Measurements from ENCODE around the gene ARSA.

ARSA gene

GRCh38 chr22:50625131-50625567 lies 2.8 kb downstream of the ARSA start:
- TF ChIP-seq CTCF (IDR thresholded peaks at IDR 0.05), result no peak
- Histone ChIP-seq H3K36me3 (peaks cover 29% of the 10 kb centered on the region), H3K27me3 (no peaks in the 10 kb centered on the region), H3K4me1 (ENCODE audit: control insufficient read depth in 1 of 2, insufficient read depth in 1 of 2, low read depth in 1 of 2, low read length in 1 of 2) (peaks cover 56 to 57% of the 10 kb centered on the region in 2 experiments), H3K4me3 (ENCODE audit: low read depth in 1 of 2, low read length in 1 of 2) (no peak overlapping the region), H3K27ac (no peak overlapping the region), H3K9me3 (no peaks in the 10 kb centered on the region)

- Histone ChIP-seq H3K4me1 (ENCODE audit: control insufficient read depth in 1 of 2, insufficient read depth in 1 of 2, low read depth in 1 of 2, low read length in 1 of 2) (peaks cover 60 to 61% of the 10 kb centered on the region in 2 experiments), H3K9me3 (no peaks in the 10 kb centered on the region), H3K27me3 (peaks cover 5% of the 10 kb centered on the region), H3K27ac (peak overlapping the region; percentile 23), H3K36me3 (peaks cover 29% of the 10 kb centered on the region), H3K4me3 (ENCODE audit: low read depth in 1 of 2, low read length in 1 of 2) (no peak overlapping the region)
- no peak for TF ChIP-seq CTCF (IDR thresholded peaks at IDR 0.05)
These were observed 3.4 kb downstream of the ARSA start for GRCh38 chr22:50624347-50625130.

- Histone ChIP-seq H3K36me3 (peaks cover 29% of the 10 kb centered on the region), H3K27ac (peak overlapping the region; percentile 98), H3K27me3 (peaks cover 6% of the 10 kb centered on the region), H3K4me3 (ENCODE audit: low read depth in 1 of 2, low read length in 1 of 2) (peak overlapping the region; percentile 46 to 53), H3K4me1 (ENCODE audit: control insufficient read depth in 1 of 2, insufficient read depth in 1 of 2, low read depth in 1 of 2, low read length in 1 of 2) (peaks cover 50 to 52% of the 10 kb centered on the region in 2 experiments), H3K9me3 (no peaks in the 10 kb centered on the region)
- TF ChIP-seq CTCF (IDR thresholded peaks at IDR 0.05), result no peak
These were observed 5.1 kb downstream of the ARSA start for GRCh38 chr22:50622723-50623327.

GRCh38 chr22:50621948-50622722 lies 5.8 kb downstream of the ARSA start:
- H3K4me1 ChIP-seq (ENCODE audit: control insufficient read depth in 1 of 2, insufficient read depth in 1 of 2, low read depth in 1 of 2, low read length in 1 of 2), result peaks cover 44 to 45% of the 10 kb centered on the region in 2 experiments
- no peak for TF ChIP-seq CTCF (IDR thresholded peaks at IDR 0.05)
- no peaks in the 10 kb centered on the region for H3K9me3 ChIP-seq
- H3K27me3 ChIP-seq, result peaks cover 6% of the 10 kb centered on the region
- peak overlapping the region; percentile 98 for H3K27ac ChIP-seq
- peak overlapping the region; percentile 46 to 53 for H3K4me3 ChIP-seq (ENCODE audit: low read depth in 1 of 2, low read length in 1 of 2)
- peaks cover 29% of the 10 kb centered on the region for H3K36me3 ChIP-seq

GRCh38 chr22:50621356-50621880 lies 6.5 kb downstream of the ARSA start:
- peaks cover 24% of the 10 kb centered on the region for H3K36me3 ChIP-seq
- peaks cover 6% of the 10 kb centered on the region for H3K27me3 ChIP-seq
- H3K9me3 ChIP-seq, result no peaks in the 10 kb centered on the region
- H3K4me1 ChIP-seq (ENCODE audit: control insufficient read depth in 1 of 2, insufficient read depth in 1 of 2, low read depth in 1 of 2, low read length in 1 of 2), result peaks cover 37 to 38% of the 10 kb centered on the region in 2 experiments
- H3K4me3 ChIP-seq (ENCODE audit: low read depth in 1 of 2, low read length in 1 of 2), result peak overlapping the region; percentile 46 to 53
- H3K27ac ChIP-seq, result peak overlapping the region; percentile 98
- no peak for TF ChIP-seq CTCF (IDR thresholded peaks at IDR 0.05)

Data from neutrophil (primary cell).